ES-I3 (cell line): ENCODE results near the gene UCK1.

Source experiments
- H3K36me3 ChIP-seq: 2 replicates; pipeline ENCODE4 v1.6.1; 2013; ENCODE audit warnings: mild to moderate bottlenecking, low read length, control low read depth, moderate library complexity; ENCODE audit not compliant: insufficient read depth
- H3K4me1 ChIP-seq: 2 replicates; pipeline ENCODE4 v1.6.1; 2013; ENCODE audit warnings: mild to moderate bottlenecking, control low read depth, low read length; ENCODE audit not compliant: insufficient read depth
- H3K9ac ChIP-seq: 2 replicates; pipeline ENCODE4 v1.6.1; 2013; ENCODE audit warnings: low read depth, mild to moderate bottlenecking, low read length, moderate library complexity
- H3K9me3 ChIP-seq: 2 replicates; pipeline ENCODE4 v1.6.1; 2013; ENCODE audit warnings: mild to moderate bottlenecking, low read length, moderate library complexity; ENCODE audit not compliant: control insufficient read depth, insufficient read depth

UCK1 gene

DNA sequence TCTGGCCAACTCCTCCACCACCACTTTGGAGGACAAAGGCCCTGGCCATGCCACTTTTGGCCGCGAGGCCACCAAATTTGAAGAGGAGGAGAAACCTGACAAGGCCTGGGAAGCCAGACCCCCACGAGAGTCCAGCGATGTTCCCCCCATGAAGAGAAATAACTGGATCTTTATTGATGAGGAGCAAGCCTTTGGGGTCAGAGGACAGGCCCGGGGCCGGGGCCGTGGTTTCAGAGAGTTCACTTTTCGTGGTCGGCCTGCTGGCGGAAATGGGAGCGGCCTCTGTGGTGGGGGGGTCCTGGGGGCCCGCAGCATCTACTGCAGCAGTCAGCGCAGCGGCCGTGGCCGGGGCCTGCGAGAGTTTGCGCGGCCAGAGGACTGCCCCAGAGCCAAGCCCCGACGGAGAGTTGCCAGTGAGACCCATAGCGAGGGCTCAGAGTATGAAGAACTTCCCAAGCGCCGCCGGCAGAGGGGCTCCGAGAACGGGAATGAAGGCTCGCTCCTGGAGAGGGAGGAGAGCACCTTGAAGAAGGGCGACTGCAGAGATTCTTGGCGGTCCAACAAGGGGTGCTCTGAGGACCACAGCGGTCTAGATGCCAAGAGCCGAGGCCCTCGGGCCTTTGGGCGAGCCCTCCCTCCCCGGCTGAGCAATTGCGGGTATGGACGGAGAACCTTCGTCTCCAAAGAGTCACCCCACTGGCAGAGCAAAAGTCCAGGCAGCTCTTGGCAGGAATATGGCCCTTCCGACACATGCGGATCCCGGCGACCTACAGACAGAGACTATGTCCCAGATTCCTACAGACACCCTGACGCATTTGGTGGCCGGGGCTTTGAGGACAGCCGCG is 55.7 kb downstream of the UCK1 start:
- Histone ChIP-seq H3K4me1 (no peaks in the 10 kb centered on the region), H3K9ac (no peak overlapping the region), H3K9me3 (no peaks in the 10 kb centered on the region), H3K36me3 (peaks cover 55% of the 10 kb centered on the region)

DNA sequence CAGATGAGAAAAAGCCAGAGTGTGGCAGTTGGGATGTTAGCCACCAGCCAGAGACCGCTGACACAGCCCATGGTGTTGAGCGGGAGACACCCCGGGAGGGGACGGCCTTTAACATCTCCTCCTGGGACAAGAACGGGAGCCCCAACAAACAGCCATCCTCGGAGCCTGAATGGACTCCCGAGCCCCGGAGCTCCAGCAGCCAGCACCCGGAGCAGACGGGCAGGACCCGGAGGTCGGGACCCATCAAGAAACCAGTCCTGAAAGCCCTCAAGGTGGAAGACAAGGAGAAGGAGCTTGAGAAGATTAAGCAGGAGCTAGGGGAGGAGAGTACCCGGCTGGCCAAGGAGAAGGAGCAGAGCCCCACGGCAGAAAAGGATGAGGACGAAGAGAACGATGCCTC is 56.4 kb downstream of the UCK1 start:
- no peaks in the 10 kb centered on the region for H3K4me1 ChIP-seq
- no peaks in the 10 kb centered on the region for H3K9me3 ChIP-seq
- H3K9ac ChIP-seq = no peak overlapping the region
- H3K36me3 ChIP-seq = peaks cover 49% of the 10 kb centered on the region

DNA sequence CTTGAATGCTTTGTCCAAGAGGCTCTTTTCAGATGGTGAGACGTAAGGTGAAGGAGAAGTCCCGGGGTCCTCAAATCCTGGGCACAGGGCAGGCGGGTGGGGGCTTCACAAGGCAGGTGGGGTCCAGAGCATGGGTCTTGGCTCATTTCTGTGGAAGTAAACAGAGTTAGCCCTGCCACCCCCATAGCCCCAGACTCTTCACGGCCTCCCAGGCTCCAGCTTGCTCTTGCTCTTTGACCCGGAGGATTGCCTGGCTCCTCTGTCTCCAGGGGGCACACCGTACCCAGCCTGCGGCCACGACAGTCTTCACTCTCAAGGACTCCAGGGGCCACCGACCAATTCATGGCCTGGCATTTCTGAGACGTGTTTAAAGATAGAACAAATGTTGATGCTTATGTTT is 57.2 kb downstream of the UCK1 start:
- Histone ChIP-seq H3K36me3 (peaks cover 41% of the 10 kb centered on the region), H3K4me1 (no peaks in the 10 kb centered on the region), H3K9me3 (no peaks in the 10 kb centered on the region), H3K9ac (no peak overlapping the region)
